HepG2 (cell line): Measurements from ENCODE around the gene SAMD10. TPM values are rescaled to one million over a fixed set of nuclear protein-coding genes. Genes with fewer than 3 reads are reported as not detected.
A peak's percentile ranks its signal among the peaks of the same experiment; 100 is the strongest.

Experiments used
- BCL6 ChIP-seq: IDR thresholded peaks from 2 replicates; pipeline ENCODE4 v1.6.1; 2016; ENCODE audit warnings: missing genetic modification reagents, missing compliant biosample characterization
- CSRNP2 ChIP-seq: sonication (generic); formaldehyde crosslinking; conservative IDR thresholded peaks from 2 replicates; pipeline ENCODE4 v1.8.0; 2022; ENCODE audit warnings: low read depth, missing genetic modification reagents
- FOXK1 ChIP-seq: sonication (generic); formaldehyde crosslinking; IDR thresholded peaks from 2 replicates; pipeline ENCODE4 v1.4.0; 2020; ENCODE audit warnings: low read depth, missing genetic modification reagents, borderline replicate concordance
- GTF3A ChIP-seq: sonication (generic); formaldehyde crosslinking; conservative IDR thresholded peaks from 2 replicates; pipeline ENCODE4 v1.4.0; 2020; ENCODE audit warnings: mild to moderate bottlenecking, missing genetic modification reagents
- HMGA1 ChIP-seq: sonication (generic); formaldehyde crosslinking; conservative IDR thresholded peaks from 2 replicates; pipeline ENCODE4 v1.4.0; 2020; ENCODE audit warnings: missing genetic modification reagents
- KLF15 ChIP-seq: sonication (generic); formaldehyde crosslinking; IDR thresholded peaks from 2 replicates; pipeline ENCODE4 v1.8.1; 2023; ENCODE audit warnings: borderline replicate concordance, mild to moderate bottlenecking, inconsistent platforms, missing genetic modification reagents, mixed read lengths
- MIER2 ChIP-seq: IDR thresholded peaks from 2 replicates; pipeline ENCODE4 v1.6.1; 2016; ENCODE audit warnings: missing biosample characterization, missing genetic modification reagents
- PHB2 ChIP-seq: fragments of 450-650 bp; IDR thresholded peaks from 2 replicates; pipeline ENCODE4 v1.6.1; 2018; ENCODE audit not compliant: partially characterized antibody
- TAF15 ChIP-seq: fragments of 200-400 bp; formaldehyde crosslinking; IDR thresholded peaks from one replicate; pipeline ENCODE4 v1.6.1; 2018; ENCODE audit warnings: mild to moderate bottlenecking, low read depth, low read length; ENCODE audit not compliant: poor library complexity, severe bottlenecking
- TGIF2 ChIP-seq: IDR thresholded peaks from 2 replicates; pipeline ENCODE4 v1.6.1; 2016; ENCODE audit warnings: control low read depth, missing compliant biosample characterization
- ZNF280D ChIP-seq: sonication (generic); formaldehyde crosslinking; IDR thresholded peaks from 2 replicates; pipeline ENCODE4 v1.5.1; 2020; ENCODE audit warnings: mild to moderate bottlenecking, missing genetic modification reagents
- ZNF432 ChIP-seq: sonication (generic); formaldehyde crosslinking; IDR thresholded peaks from 2 replicates; pipeline ENCODE4 v1.5.0; 2020; ENCODE audit warnings: missing genetic modification reagents, mild to moderate bottlenecking, borderline replicate concordance
- ZNF550 ChIP-seq: sonication (generic); formaldehyde crosslinking; IDR thresholded peaks from 2 replicates; pipeline ENCODE4 v1.4.0; 2020; ENCODE audit warnings: mild to moderate bottlenecking, missing genetic modification reagents, borderline replicate concordance
- ZNF563 ChIP-seq: sonication (generic); formaldehyde crosslinking; IDR thresholded peaks from 2 replicates; pipeline ENCODE4 v1.8.0; 2022; ENCODE audit warnings: mild to moderate bottlenecking, moderate library complexity, missing genetic modification reagents
- ZNF598 ChIP-seq: sonication (generic); formaldehyde crosslinking; IDR thresholded peaks from 2 replicates; pipeline ENCODE4 v1.5.1; 2020; ENCODE audit warnings: mild to moderate bottlenecking, missing genetic modification reagents, borderline replicate concordance
- polyA plus RNA-seq, 8 experiments: library from polyadenylated mRNA; depleted of rRNA in 3 of 8; stranded (reverse) in 7 of 8; unstranded in 1 of 8; fragments of >200 nt; fragmentation: Illumina TruSeq in 4 of 8; extraction: Trizol in 4 of 8; gene quantifications; 2 replicates each; pipeline versions ENCODE4 v1.2.1 to v1.2.3, GENCODE V29; 2011 to 2016; ENCODE audit warnings: low read depth in 4 of 8, missing spikeins in 1 of 8, mixed read lengths in 1 of 8; ENCODE audit not compliant: insufficient read depth in 1 of 8
- total RNA-seq, 5 experiments: library from RNA; depleted of rRNA; stranded (reverse); fragments of >200 nt; fragmentation: Illumina TruSeq; extraction: Trizol; gene quantifications; 2 replicates each; pipeline ENCODE4 v1.2.3, GENCODE V29; 2016; ENCODE audit warnings: low read depth in 1 of 5
- TF ChIP-seq, protein P1 (sequence below): sonication (generic); formaldehyde crosslinking; IDR thresholded peaks from 2 replicates; pipeline ENCODE4 v1.5.0; 2020; ENCODE audit warnings: mild to moderate bottlenecking, missing genetic modification reagents
- TF ChIP-seq, protein P2 (sequence below): sonication (generic); formaldehyde crosslinking; IDR thresholded peaks from 2 replicates; pipeline ENCODE4 v1.5.0; 2020; ENCODE audit warnings: missing genetic modification reagents
- TF ChIP-seq, protein P3 (sequence below): IDR thresholded peaks from 2 replicates; pipeline ENCODE4 v1.6.1; 2016; ENCODE audit warnings: missing compliant biosample characterization, missing genetic modification reagents, borderline replicate concordance

The SAMD10 gene
- total and polyA plus RNA-seq, 2 of the 13 experiments (the other 11 are each of a cell fraction or from before 2014, with no cell fraction given) = 6.1 to 11.0 TPM

DNA sequence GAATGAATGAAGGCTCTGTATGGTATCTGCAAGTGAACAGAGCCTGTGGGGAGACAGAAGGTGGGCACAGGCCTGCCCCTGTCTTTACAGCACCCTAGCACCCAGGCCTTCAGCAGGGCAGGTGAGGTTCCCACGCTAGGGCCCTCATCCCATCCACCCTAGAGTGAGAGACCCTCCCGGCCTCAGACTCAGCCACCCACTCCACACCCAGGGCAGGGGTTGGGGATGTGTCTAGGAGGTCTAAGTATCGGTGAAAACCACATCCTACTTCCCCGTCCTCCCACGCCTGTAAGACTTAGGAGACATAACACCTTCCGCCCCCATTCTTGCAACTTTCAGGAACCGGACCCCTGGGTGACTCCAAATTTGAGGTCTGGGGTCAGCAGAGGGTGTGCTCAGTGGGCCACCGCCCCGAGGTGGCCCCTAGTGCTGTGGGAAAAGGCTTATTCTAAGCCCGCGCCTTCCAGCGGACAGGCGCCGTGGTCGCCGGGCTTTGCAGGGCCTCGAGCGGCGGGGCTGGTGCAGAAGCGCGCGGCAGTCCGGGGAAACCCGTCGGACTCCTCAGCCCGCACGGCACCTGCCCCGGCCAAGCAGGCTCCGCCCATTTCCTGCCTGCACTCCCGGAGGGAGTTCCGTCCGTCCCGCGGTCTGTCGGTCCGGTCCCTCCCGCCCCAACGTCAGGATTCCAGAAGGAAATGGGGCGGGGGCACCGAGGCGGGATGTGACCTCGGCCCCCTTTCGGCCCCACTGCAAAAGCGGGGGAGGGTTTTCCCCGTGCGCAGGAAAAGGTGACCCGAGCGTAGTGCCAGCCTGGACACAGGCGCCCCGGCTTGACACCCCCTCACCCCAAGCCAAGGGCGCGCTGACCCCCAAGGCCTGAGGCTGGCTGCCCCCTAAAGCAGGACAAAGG is 868 bp downstream of the SAMD10 start (continued):
- peak; percentile 77; the same call in 1 of the 2 replicates for TF ChIP-seq ZNF280D (CRISPR knock-in tag)
- TF ChIP-seq, protein P1, sequence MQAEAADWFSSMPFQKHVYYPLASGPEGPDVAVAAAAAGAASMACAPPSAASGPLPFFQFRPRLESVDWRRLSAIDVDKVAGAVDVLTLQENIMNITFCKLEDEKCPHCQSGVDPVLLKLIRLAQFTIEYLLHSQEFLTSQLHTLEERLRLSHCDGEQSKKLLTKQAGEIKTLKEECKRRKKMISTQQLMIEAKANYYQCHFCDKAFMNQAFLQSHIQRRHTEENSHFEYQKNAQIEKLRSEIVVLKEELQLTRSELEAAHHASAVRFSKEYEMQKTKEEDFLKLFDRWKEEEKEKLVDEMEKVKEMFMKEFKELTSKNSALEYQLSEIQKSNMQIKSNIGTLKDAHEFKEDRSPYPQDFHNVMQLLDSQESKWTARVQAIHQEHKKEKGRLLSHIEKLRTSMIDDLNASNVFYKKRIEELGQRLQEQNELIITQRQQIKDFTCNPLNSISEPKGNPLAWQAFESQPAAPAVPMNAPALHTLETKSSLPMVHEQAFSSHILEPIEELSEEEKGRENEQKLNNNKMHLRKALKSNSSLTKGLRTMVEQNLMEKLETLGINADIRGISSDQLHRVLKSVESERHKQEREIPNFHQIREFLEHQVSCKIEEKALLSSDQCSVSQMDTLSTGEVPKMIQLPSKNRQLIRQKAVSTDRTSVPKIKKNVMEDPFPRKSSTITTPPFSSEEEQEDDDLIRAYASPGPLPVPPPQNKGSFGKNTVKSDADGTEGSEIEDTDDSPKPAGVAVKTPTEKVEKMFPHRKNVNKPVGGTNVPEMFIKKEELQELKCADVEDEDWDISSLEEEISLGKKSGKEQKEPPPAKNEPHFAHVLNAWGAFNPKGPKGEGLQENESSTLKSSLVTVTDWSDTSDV = peak; percentile 29; the same call in 1 of the 2 replicates
- no peak; the same call in 1 of the 2 replicates for TF ChIP-seq GTF3A (CRISPR knock-in tag)
- peak; percentile 68; the same call in 1 of the 2 replicates for TF ChIP-seq ZNF598 (CRISPR knock-in tag)
- peak; percentile 77 for TF ChIP-seq FOXK1 (CRISPR knock-in tag)
- TF ChIP-seq, protein P2, sequence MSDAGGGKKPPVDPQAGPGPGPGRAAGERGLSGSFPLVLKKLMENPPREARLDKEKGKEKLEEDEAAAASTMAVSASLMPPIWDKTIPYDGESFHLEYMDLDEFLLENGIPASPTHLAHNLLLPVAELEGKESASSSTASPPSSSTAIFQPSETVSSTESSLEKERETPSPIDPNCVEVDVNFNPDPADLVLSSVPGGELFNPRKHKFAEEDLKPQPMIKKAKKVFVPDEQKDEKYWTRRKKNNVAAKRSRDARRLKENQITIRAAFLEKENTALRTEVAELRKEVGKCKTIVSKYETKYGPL (CRISPR knock-in tag) = peak; percentile 63; the same call in 1 of the 2 replicates
- peak; percentile 64; the same call in 1 of the 2 replicates for TF ChIP-seq KLF15 (CRISPR knock-in tag)
- peak; percentile 69 for TF ChIP-seq BCL6 (CRISPR knock-in tag)
- 0 out of 2 replicates have a peak, but pooled peaks have one; percentile 60 for TF ChIP-seq MIER2 (CRISPR knock-in tag)
- no peak for TF ChIP-seq PHB2
- TF ChIP-seq, protein P3, sequence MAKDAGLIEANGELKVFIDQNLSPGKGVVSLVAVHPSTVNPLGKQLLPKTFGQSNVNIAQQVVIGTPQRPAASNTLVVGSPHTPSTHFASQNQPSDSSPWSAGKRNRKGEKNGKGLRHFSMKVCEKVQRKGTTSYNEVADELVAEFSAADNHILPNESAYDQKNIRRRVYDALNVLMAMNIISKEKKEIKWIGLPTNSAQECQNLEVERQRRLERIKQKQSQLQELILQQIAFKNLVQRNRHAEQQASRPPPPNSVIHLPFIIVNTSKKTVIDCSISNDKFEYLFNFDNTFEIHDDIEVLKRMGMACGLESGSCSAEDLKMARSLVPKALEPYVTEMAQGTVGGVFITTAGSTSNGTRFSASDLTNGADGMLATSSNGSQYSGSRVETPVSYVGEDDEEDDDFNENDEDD (CRISPR knock-in tag) = peak; percentile 92
- TF ChIP-seq ZNF550 (CRISPR knock-in tag) = no peak
- TF ChIP-seq HMGA1 (CRISPR knock-in tag) = no peak
- TF ChIP-seq ZNF563 (CRISPR knock-in tag) = peak; percentile 71; the same call in 1 of the 2 replicates
- 0 out of 2 replicates have a peak, but pooled peaks have one; percentile 79 for TF ChIP-seq ZNF432 (CRISPR knock-in tag)
- TF ChIP-seq TGIF2 (CRISPR knock-in tag) = 0 out of 2 replicates have a peak, but pooled peaks have one; percentile 22
- TF ChIP-seq TAF15 = peak; percentile 87
- TF ChIP-seq CSRNP2 (CRISPR knock-in tag) = no peak
